ENCODE data around the gene ANXA2.
"Not testable (repeated sequence)": the region's sequence is repeated elsewhere in the genome, so short reads cannot be mapped to it uniquely, and the experiment has no call there.

ANXA2 gene

DNA sequence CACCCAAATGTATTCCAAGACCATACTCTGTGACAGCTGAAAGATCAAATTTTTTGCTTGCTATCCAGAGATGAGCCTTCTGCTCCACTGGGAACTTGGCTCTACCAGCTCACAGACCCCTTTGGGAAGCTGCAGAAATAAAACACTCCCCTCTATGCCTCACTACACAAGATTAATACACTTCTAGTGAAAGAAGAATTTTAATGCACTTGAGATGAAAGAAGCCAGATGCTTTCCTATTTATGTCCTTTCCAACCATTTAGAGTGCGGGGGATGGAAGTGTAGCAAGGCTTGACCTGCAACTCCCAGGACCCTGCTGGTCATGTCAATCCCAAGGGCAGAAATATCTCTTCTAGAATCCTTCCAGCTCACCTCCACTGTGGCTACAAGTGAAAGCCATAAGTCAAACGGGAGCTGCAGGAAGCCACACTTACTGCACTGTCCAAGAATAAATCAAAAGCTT lies 34.7 kb downstream of the ANXA2 start:
- H3K36me3 ChIP-seq (ENCODE audit: control insufficient read depth, low read depth, low read length): peaks cover 3% of the 10 kb centered on the region
- no peak overlapping the region for H3K27ac ChIP-seq (ENCODE audit: low read length)
- H3K4me1 ChIP-seq (ENCODE audit: control insufficient read depth, low read depth, low read length): no peaks in the 10 kb centered on the region

DNA sequence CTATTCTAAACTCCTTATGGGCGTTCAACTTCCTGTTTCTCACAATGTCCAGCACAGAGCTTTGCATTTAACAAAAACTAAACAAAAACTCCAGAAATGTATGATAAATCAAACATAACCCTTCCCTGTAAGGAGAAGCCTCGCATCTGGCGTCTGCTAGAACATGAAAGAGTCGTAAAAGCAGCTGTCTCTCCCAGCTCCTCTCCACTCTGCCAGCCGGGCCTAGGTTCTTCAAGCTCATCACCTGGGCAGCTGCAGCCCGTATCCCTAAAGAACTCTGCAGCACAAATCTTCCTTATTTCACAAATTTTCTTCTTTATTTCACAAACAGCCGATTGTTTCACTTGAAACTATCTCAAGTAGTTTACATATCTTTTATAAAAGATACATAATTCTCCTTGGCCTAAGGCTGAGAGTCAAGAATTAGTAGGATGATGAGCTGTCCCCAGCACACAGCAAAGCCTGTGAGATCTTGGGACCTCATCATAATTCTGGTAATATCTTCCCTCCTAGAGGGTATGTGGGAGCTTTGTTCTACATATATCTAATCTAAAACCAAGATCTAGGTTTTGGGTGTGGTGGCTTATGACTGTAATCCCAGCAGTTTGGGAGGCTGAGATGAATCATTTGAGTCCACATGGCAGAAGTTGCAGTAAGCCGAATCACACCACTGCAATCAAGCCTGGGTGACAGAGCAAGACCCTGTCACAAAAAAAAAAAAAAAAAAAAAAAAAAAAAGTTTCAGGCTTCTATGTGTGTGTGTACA lies 35.3 kb downstream of the ANXA2 start:
- Histone ChIP-seq H3K36me3 (ENCODE audit: control insufficient read depth, low read depth, low read length) (peaks cover 3% of the 10 kb centered on the region), H3K4me3 (ENCODE audit: low read length) (no peak overlapping the region), H3K4me1 (ENCODE audit: control insufficient read depth, low read depth, low read length) (no peaks in the 10 kb centered on the region), H3K9ac (ENCODE audit: low read length) (no peak overlapping the region), H3K27ac (ENCODE audit: low read length) (no peak overlapping the region), H3K9me3 (ENCODE audit: control insufficient read depth, low read depth, low read length) (no peaks in the 10 kb centered on the region), H3K27me3 (ENCODE audit: control insufficient read depth, insufficient read depth, low read length) (no peaks in the 10 kb centered on the region)

More for the DNA sequence above, 34.7 kb downstream of the ANXA2 start:
- no peak overlapping the region for H3K9ac ChIP-seq (ENCODE audit: low read length)
- H3K27me3 ChIP-seq (ENCODE audit: control insufficient read depth, insufficient read depth, low read length): no peaks in the 10 kb centered on the region
- no peak overlapping the region for H3K4me3 ChIP-seq (ENCODE audit: low read length)
- H3K9me3 ChIP-seq (ENCODE audit: control insufficient read depth, low read depth, low read length): no peaks in the 10 kb centered on the region

DNA sequence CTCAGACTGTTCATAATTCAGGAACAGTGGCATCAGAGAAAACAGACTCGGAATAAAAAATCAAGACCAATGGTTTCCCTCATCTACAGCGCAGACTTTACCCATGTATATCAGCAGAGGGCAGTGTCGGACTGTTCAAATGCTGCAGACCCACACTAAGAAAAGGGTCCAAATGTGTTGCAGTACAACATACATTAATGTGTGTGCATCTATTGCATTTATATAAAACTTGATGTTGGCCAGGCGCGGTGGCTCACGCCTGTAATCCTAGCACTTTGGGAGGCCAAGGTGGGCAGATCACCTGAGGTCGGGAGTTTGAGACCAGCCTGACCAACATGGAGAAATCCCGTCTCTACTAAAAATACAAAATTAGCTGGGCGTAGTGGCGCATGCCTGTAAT lies 38.0 kb downstream of the ANXA2 start:
- not testable (repeated sequence) for H3K4me1 ChIP-seq (ENCODE audit: control insufficient read depth, low read depth, low read length); H3K27me3 ChIP-seq (ENCODE audit: control insufficient read depth, insufficient read depth, low read length); H3K9ac ChIP-seq (ENCODE audit: low read length); H3K9me3 ChIP-seq (ENCODE audit: control insufficient read depth, low read depth, low read length); H3K36me3 ChIP-seq (ENCODE audit: control insufficient read depth, low read depth, low read length); H3K27ac ChIP-seq (ENCODE audit: low read length); H3K4me3 ChIP-seq (ENCODE audit: low read length)

DNA sequence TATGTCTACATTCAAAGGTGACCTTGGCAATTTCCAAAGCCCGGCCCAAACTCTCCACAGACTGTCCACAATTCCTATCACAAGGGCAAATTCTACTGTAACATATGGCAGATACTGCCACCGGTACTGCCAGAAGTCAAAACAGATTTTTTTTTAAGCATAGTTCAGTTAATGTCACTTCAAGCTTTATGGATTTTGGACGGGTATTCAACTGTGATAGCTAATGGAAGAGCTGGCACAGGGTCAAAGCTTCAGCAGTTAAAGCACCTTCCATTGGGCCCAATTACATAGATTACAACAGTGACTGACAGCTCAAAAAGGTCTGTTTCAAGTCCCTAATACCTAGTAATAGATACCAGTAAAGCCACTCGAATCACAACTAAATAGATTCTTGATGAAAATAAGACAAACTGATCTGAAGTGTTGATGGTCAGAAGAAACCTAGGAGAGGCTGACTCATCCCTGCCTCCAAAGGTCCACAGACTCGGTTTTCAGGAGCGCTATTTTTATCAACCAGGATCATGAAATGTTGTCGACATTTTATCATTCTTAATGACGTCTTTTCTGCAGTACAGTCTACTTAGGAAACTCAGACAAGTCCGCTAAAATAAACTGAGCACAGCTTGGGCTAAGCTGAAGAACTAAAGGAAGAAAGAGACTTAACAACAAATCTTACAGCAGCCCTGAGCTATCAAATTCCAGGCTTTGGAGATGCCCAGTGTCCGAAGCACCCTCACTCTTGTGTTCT lies 38.7 kb downstream of the ANXA2 start:
- Histone ChIP-seq H3K4me1 (ENCODE audit: control insufficient read depth, low read depth, low read length) (no peaks in the 10 kb centered on the region), H3K9ac (ENCODE audit: low read length) (no peak overlapping the region)

DNA sequence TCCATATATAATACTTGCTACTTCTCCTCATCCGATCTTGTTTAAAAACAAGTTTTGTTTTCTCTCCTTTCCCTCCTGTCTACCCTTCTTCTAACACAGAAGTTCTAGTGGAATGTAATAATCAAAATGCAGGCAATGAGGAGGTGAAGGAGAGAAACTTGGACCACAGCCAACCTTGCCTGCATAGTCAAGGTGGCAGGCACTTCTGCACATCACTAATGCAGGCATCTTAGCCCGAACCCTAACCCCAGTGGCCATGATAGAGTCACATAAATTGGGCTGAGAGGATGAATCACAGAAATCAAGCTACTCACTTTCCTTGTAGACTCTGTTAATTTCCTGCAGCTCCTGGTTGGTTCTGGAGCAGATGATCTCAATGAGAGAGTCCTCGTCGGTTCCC lies 41.0 kb downstream of the ANXA2 start:
- peaks cover 15% of the 10 kb centered on the region for H3K36me3 ChIP-seq (ENCODE audit: control insufficient read depth, low read depth, low read length)
- no peak overlapping the region for H3K27ac ChIP-seq (ENCODE audit: low read length)

More for the DNA sequence above, 38.7 kb downstream of the ANXA2 start:
- H3K36me3 ChIP-seq (ENCODE audit: control insufficient read depth, low read depth, low read length): peaks cover 7% of the 10 kb centered on the region
- H3K27ac ChIP-seq (ENCODE audit: low read length): no peak overlapping the region
- no peaks in the 10 kb centered on the region for H3K27me3 ChIP-seq (ENCODE audit: control insufficient read depth, insufficient read depth, low read length)
- H3K4me3 ChIP-seq (ENCODE audit: low read length): no peak overlapping the region
- H3K9me3 ChIP-seq (ENCODE audit: control insufficient read depth, low read depth, low read length): no peaks in the 10 kb centered on the region

DNA sequence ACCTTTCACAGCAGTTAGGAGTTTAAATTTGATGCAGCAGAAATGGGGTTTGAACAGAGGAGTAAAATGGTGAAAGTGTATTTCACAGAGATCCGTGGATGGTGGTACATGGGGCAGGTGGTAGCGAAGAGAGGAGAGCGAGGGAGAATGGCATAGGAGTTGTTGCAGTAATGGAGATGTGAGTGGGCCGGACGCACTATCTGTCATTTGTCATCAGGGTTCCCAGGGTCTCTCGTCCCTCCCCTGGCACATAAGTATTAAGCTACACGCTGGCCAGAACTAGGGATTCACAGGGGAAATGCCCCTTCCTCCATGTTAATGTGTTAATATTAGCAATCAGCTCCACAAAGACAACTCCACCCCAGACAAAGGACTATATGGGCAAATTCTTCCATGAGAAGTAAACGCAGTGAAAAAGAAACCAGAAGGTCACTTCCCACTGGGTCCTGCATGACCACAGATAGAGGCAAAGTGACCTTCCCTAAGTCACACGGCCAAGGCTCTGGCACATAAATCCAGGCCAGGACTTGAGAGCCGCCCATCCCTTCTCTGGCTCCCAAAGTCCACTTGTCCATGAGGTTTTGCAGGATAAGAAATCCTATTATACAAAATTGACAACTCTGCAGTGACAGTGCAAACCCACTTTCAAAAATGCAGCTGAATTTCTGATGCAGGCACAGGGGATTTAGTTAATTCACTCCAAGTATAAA lies 42.5 kb downstream of the ANXA2 start:
- Histone ChIP-seq H3K27me3 (ENCODE audit: control insufficient read depth, insufficient read depth, low read length) (no peaks in the 10 kb centered on the region), H3K36me3 (ENCODE audit: control insufficient read depth, low read depth, low read length) (peaks cover 13% of the 10 kb centered on the region), H3K27ac (ENCODE audit: low read length) (no peak overlapping the region), H3K4me1 (ENCODE audit: control insufficient read depth, low read depth, low read length) (no peaks in the 10 kb centered on the region), H3K9me3 (ENCODE audit: control insufficient read depth, low read depth, low read length) (no peaks in the 10 kb centered on the region), H3K9ac (ENCODE audit: low read length) (no peak overlapping the region), H3K4me3 (ENCODE audit: low read length) (no peak overlapping the region)

More for the DNA sequence above, 41.0 kb downstream of the ANXA2 start:
- Histone ChIP-seq H3K4me1 (ENCODE audit: control insufficient read depth, low read depth, low read length) (no peaks in the 10 kb centered on the region), H3K4me3 (ENCODE audit: low read length) (no peak overlapping the region), H3K27me3 (ENCODE audit: control insufficient read depth, insufficient read depth, low read length) (no peaks in the 10 kb centered on the region), H3K9ac (ENCODE audit: low read length) (no peak overlapping the region), H3K9me3 (ENCODE audit: control insufficient read depth, low read depth, low read length) (no peaks in the 10 kb centered on the region)

DNA sequence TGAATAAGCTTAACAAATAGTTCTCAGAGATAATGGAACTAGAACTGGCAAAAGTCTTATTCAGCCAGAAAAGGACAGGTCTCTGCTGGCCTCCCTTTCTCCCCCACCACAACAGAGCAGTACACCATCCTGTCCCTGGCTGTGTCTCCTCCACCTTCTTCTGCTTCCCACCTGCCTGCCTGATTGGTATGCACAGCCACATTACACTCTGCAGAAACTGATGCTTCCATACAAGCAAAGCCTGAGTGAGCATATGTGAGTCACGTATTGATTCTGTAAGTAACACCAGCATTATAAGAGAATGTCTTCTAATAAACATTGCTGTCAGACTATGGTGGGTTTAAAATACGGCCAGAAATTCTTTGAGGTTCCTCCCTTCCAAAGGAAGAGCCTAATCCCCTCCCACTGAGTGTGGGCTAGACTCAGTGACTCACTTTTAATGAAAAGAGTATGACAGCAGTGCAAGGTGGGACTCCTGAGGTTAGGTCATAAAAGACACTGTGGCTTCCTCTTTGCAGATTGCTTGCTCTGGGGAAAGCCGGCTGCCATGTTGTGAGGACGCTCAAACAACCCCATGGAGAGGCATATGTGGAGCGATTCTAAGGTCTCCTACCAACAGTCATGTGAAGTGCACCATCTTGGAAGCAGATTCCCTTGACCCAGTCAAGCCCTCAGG lies 44.4 kb downstream of the ANXA2 start:
- Histone ChIP-seq H3K36me3 (ENCODE audit: control insufficient read depth, low read depth, low read length) (peaks cover 12% of the 10 kb centered on the region), H3K27ac (ENCODE audit: low read length) (no peak overlapping the region), H3K4me1 (ENCODE audit: control insufficient read depth, low read depth, low read length) (no peaks in the 10 kb centered on the region), H3K4me3 (ENCODE audit: low read length) (no peak overlapping the region), H3K9me3 (ENCODE audit: control insufficient read depth, low read depth, low read length) (no peaks in the 10 kb centered on the region), H3K27me3 (ENCODE audit: control insufficient read depth, insufficient read depth, low read length) (no peaks in the 10 kb centered on the region), H3K9ac (ENCODE audit: low read length) (no peak overlapping the region)

DNA sequence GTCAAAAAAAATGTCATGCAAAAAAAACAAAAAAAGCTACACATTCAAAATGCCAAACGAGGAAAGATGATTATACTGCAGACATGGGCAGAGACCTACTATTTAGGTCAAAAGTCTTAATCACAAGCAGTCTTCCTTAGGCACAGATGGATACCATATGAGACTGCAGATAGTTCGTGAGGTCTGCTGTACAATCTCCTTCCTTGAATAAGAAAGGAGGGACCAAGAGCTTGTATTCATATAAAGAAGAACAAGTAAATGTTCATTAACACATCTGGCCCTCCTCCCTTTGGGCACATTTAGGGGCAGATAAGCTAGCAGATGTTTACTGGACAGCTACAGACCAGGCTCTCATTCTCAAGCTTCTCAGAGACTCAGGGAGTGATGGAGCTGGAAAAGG lies 45.3 kb downstream of the ANXA2 start:
- Histone ChIP-seq H3K27me3 (ENCODE audit: control insufficient read depth, insufficient read depth, low read length) (no peaks in the 10 kb centered on the region), H3K4me3 (ENCODE audit: low read length) (no peak overlapping the region), H3K36me3 (ENCODE audit: control insufficient read depth, low read depth, low read length) (peaks cover 16% of the 10 kb centered on the region), H3K9ac (ENCODE audit: low read length) (no peak overlapping the region), H3K27ac (ENCODE audit: low read length) (no peak overlapping the region), H3K9me3 (ENCODE audit: control insufficient read depth, low read depth, low read length) (no peaks in the 10 kb centered on the region), H3K4me1 (ENCODE audit: control insufficient read depth, low read depth, low read length) (peaks cover 2% of the 10 kb centered on the region)

DNA sequence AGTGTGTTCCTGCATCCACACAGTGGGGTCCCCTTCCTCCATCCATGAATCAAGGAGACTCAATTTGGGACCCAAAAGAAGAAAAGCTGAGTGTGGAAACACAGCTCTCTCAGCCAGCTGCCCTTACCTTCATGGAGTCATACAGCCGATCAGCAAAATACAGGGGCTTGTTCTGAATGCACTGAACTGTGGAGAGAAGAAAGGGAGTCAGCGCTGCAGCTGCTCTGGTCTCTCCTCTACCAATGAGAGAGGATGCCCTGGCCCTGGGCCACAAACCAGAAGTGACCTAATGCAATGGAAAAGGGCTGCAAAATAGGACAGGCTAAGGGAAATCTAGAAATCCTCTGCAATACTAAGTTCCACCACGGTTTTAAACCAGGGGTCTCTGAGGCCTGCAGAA lies 46.7 kb downstream of the ANXA2 start:
- H3K4me3 ChIP-seq (ENCODE audit: low read length): no peak overlapping the region
- H3K9ac ChIP-seq (ENCODE audit: low read length): no peak overlapping the region
- peaks cover 14% of the 10 kb centered on the region for H3K36me3 ChIP-seq (ENCODE audit: control insufficient read depth, low read depth, low read length)
- H3K4me1 ChIP-seq (ENCODE audit: control insufficient read depth, low read depth, low read length): peaks cover 2% of the 10 kb centered on the region
- no peaks in the 10 kb centered on the region for H3K9me3 ChIP-seq (ENCODE audit: control insufficient read depth, low read depth, low read length)
- no peak overlapping the region for H3K27ac ChIP-seq (ENCODE audit: low read length)
- H3K27me3 ChIP-seq (ENCODE audit: control insufficient read depth, insufficient read depth, low read length): no peaks in the 10 kb centered on the region

DNA sequence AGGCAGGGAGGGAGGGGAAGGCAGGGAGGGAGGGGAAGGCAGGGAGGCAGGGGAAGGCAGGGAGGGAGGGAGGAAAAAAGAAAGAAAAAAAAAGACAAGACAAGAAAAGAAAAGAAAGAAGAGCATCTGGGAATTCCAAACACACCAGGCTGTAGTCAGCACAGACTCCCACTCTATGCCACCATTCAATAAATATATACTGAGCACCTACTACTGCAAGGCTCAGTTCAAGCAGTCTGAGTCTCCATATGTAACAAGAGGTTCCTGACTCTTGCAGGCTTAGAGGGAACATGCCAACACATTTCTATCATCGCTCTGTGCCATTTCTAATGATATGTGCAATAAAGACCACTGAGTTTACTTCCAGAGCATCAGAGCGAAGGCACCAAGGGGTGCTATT lies 47.7 kb downstream of the ANXA2 start:
- Histone ChIP-seq H3K27ac (ENCODE audit: low read length) (no peak overlapping the region), H3K36me3 (ENCODE audit: control insufficient read depth, low read depth, low read length) (peaks cover 11% of the 10 kb centered on the region), H3K9me3 (ENCODE audit: control insufficient read depth, low read depth, low read length) (no peaks in the 10 kb centered on the region)

DNA sequence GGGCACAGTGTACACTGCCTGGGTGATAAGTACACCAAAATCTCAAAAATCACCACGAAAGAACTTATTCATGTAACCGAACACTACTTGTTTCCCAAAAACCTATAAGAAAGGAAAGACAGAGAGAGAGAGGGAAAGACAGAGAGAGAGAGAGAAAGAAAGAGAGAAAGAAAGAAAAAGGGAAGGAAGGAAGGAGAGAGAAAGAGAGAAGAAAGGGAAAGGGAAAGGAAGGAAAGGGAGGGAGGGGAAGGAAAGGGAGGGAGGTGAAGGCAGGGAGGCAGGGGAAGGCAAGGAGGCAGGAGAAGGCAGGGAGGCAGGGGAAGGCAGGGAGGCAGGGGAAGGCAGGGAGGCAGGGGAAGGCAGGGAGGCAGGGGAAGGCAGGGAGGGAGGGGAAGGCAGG lies 48.2 kb downstream of the ANXA2 start:
- Histone ChIP-seq H3K27ac (ENCODE audit: low read length) (no peak overlapping the region), H3K9ac (ENCODE audit: low read length) (no peak overlapping the region), H3K36me3 (ENCODE audit: control insufficient read depth, low read depth, low read length) (peaks cover 11% of the 10 kb centered on the region), H3K27me3 (ENCODE audit: control insufficient read depth, insufficient read depth, low read length) (no peaks in the 10 kb centered on the region), H3K4me1 (ENCODE audit: control insufficient read depth, low read depth, low read length) (peaks cover 2% of the 10 kb centered on the region), H3K9me3 (ENCODE audit: control insufficient read depth, low read depth, low read length) (no peaks in the 10 kb centered on the region), H3K4me3 (ENCODE audit: low read length) (no peak overlapping the region)

More for the DNA sequence above, 47.7 kb downstream of the ANXA2 start:
- Histone ChIP-seq H3K4me3 (ENCODE audit: low read length) (no peak overlapping the region), H3K9ac (ENCODE audit: low read length) (no peak overlapping the region), H3K4me1 (ENCODE audit: control insufficient read depth, low read depth, low read length) (peaks cover 2% of the 10 kb centered on the region), H3K27me3 (ENCODE audit: control insufficient read depth, insufficient read depth, low read length) (no peaks in the 10 kb centered on the region)

All from iPS-18a (cell line).